Esophagus squamous epithelium (tissue), 5 donors: Measurements from ENCODE around the gene OR1D2. TPM values are rescaled to one million over a fixed set of nuclear protein-coding genes. Genes with fewer than 3 reads are reported as not detected.

ENCODE experiments used
- DNase-seq: peaks from one replicate; lab custom pipeline; 2025; lab: John Stamatoyannopoulos, UW
- H3K27ac ChIP-seq, 4 donors: fragments of 200-600 bp; sonication (generic); one replicate each; pipeline ENCODE4 v1.5.1; 2016 to 2019; ENCODE audit warnings: mild to moderate bottlenecking in 1 of 4
- H3K27me3 ChIP-seq, 4 donors: fragments of 200-600 bp; sonication (generic); 1 replicate in 3 of 4; 2 replicates in 1 of 4; pipeline versions ENCODE4 v1.5.1 to v1.6.0; 2017 to 2021; ENCODE audit warnings: antibody characterized with exemption in 1 of 4
- H3K36me3 ChIP-seq, 3 donors: fragments of 200-600 bp; sonication (generic); one replicate each; pipeline ENCODE4 v1.5.1; 2016 to 2019
- H3K4me1 ChIP-seq, 3 donors: fragments of 200-600 bp; sonication (generic); one replicate each; pipeline ENCODE4 v1.5.1; 2017 to 2019
- H3K4me3 ChIP-seq, 4 donors: fragments of 200-600 bp; sonication (generic); 1 replicate in 3 of 4; 2 replicates in 1 of 4; pipeline ENCODE4 v1.5.1; 2016 to 2019; ENCODE audit warnings: mild to moderate bottlenecking in 2 of 4, moderate library complexity in 1 of 4
- H3K9me3 ChIP-seq, 3 donors: fragments of 200-600 bp; sonication (generic); one replicate each; pipeline ENCODE4 v1.5.1; 2016 to 2019
- CTCF ChIP-seq, 6 experiments: fragments of 450-650 bp in 4 of 6; fragments of 200-600 bp in 2 of 6; sonication (generic) in 2 of 6; IDR thresholded peaks; one replicate each; pipeline ENCODE4 v1.5.1; 2016 to 2019; ENCODE audit warnings: antibody characterized with exemption in 6 of 6, mild to moderate bottlenecking in 4 of 6, moderate library complexity in 4 of 6
- POLR2A ChIP-seq, 4 donors: fragments of 450-650 bp; IDR thresholded peaks; one replicate each; pipeline ENCODE4 v1.6.1; 2017; ENCODE audit warnings: antibody characterized with exemption in 4 of 4, mild to moderate bottlenecking in 4 of 4, moderate library complexity in 3 of 4
- WGBS, 2 donors: methylation state at CpG; one replicate each; pipeline ENCODE4 v1.1.5; 2018; 5-methylcytosine and 5-hydroxymethylcytosine counted together
- intact Hi-C: fragments of 100-400 bp; cut with DNase I; formaldehyde crosslinking; loops from one replicate; pipeline ENCODE4 v1.15.0; 2022
- total RNA-seq, 4 donors: library from RNA; depleted of rRNA; stranded (reverse); fragments of >200 nt; gene quantifications; one replicate each; pipeline ENCODE4 v1.1.0, GENCODE V29; 2016
- donor health status: DM: yes; HTN: yes; CAD: no.

Gene OR1D2
- total RNA-seq, 4 donors from 2014 or later: not detected

- 66 to 68% methylated on average over 5 of the region's 5 CpGs for WGBS, 2 donors
- no peak overlapping the region for H3K27ac ChIP-seq
- no peak for TF ChIP-seq CTCF (IDR thresholded peaks at IDR 0.05)
- TF ChIP-seq POLR2A (IDR thresholded peaks at IDR 0.05): no peak
- no peaks in the 10 kb centered on the region for H3K4me1 ChIP-seq
- no peak overlapping the region for H3K4me3 ChIP-seq
- H3K27me3 ChIP-seq: peaks cover 0 to 32% (median 0%) of the 10 kb centered on the region in 4 donors
- no peak for DNase-seq
- intact Hi-C loops: loop anchor here (10.0 kb wide), 1 partner anchor 594 kb away; the partner anchor contains the start of genes CTNS and SHPK
- no peaks in the 10 kb centered on the region for H3K36me3 ChIP-seq
- H3K9me3 ChIP-seq: peaks cover 0 to 10% (median 8%) of the 10 kb centered on the region in 3 donors
Observed at GRCh38 chr17:3040882-3041281, 63.3 kb downstream of the OR1D2 start.

- DNase-seq: no peak
- TF ChIP-seq CTCF (IDR thresholded peaks at IDR 0.05): no peak
- no peak for TF ChIP-seq POLR2A (IDR thresholded peaks at IDR 0.05)
- intact Hi-C loops: loop anchor here (10.0 kb wide), 1 partner anchor 595 kb away; the partner anchor contains the start of genes CTNS and SHPK
- H3K9me3 ChIP-seq: peaks cover 0 to 10% (median 8%) of the 10 kb centered on the region in 3 donors
- H3K27me3 ChIP-seq: peaks cover 0 to 37% (median 0%) of the 10 kb centered on the region in 4 donors
- no peak overlapping the region for H3K4me3 ChIP-seq
- H3K4me1 ChIP-seq: no peaks in the 10 kb centered on the region
- no peaks in the 10 kb centered on the region for H3K36me3 ChIP-seq
- no peak overlapping the region for H3K27ac ChIP-seq
- WGBS, 2 donors: 33 to 41% methylated on average over 6 of the region's 6 CpGs
Observed at GRCh38 chr17:3039736-3040135, 64.5 kb downstream of the OR1D2 start.

- Histone ChIP-seq H3K27me3 (peaks cover 0 to 34% (median 0%) of the 10 kb centered on the region in 4 donors), H3K4me1 (no peaks in the 10 kb centered on the region), H3K9me3 (peaks cover 0 to 7% (median 5%) of the 10 kb centered on the region in 3 donors), H3K4me3 (no peak overlapping the region), H3K27ac (no peak overlapping the region), H3K36me3 (no peaks in the 10 kb centered on the region)
- no peak for DNase-seq
- intact Hi-C loops: no loop called here
- no peak for TF ChIP-seq POLR2A (IDR thresholded peaks at IDR 0.05)
- TF ChIP-seq CTCF (IDR thresholded peaks at IDR 0.05): no peak
- WGBS, 2 donors: 40 to 64% methylated on average over 5 of the region's 5 CpGs
Observed at GRCh38 chr17:3038941-3039340, 65.3 kb downstream of the OR1D2 start.

Other genes starting within 250 kb of the OR1D2 start
- not detected for gene OR1D5, start 40.8 kb downstream of the OR1D2 start, total RNA-seq
- gene OR1G1, start 23.1 kb upstream of the OR1D2 start, total RNA-seq: not detected
- gene OR1A2, start 93.1 kb upstream of the OR1D2 start, total RNA-seq: not detected
- gene OR1A1, start 103.2 kb upstream of the OR1D2 start, total RNA-seq: not detected
- not detected for gene OR3A1, start 193.9 kb upstream of the OR1D2 start, total RNA-seq